Activated naive CD4-positive, alpha-beta T cell treated with anti-CD3 and anti-CD28 coated beads, Interleukin-2, amount 10 ng/mL, durations not matched to agents 7 days and 5 days (primary cell): Measurements from ENCODE around the gene CPNE6.
A peak's percentile ranks its signal among the peaks of the same experiment; 100 is the strongest.

ENCODE experiments used
- CTCF ChIA-PET: fragments of 350-600 bp; sonication (Branson Sonifier 250); formaldehyde crosslinking; loops from one replicate; lab custom pipeline; 2021; ENCODE audit warnings: antibody characterized with exemption; lab: Charles Lee
- DNase-seq: peaks from one replicate; pipeline ENCODE4 v3.0.0-alpha.2; 2020
- H3K27ac Mint-ChIP-seq: one replicate; pipeline ENCODE4 v1.8.0; 2021; ENCODE audit warnings: mild to moderate bottlenecking, moderate library complexity, mixed read lengths
- H3K27me3 Mint-ChIP-seq: one replicate; pipeline ENCODE4 v1.8.0; 2021; ENCODE audit warnings: mild to moderate bottlenecking, mixed read lengths
- H3K36me3 Mint-ChIP-seq: one replicate; pipeline ENCODE4 v1.8.0; 2021; ENCODE audit warnings: mixed read lengths
- H3K4me1 Mint-ChIP-seq: one replicate; pipeline ENCODE4 v1.8.0; 2021; ENCODE audit warnings: mixed read lengths
- H3K4me3 Mint-ChIP-seq: one replicate; pipeline ENCODE4 v1.8.0; 2021; ENCODE audit warnings: mild to moderate bottlenecking, moderate library complexity, mixed read lengths
- H3K9me3 Mint-ChIP-seq: one replicate; pipeline ENCODE4 v1.8.0; 2021; ENCODE audit warnings: mixed read lengths

CPNE6 gene

GRCh38 chr14:24114532-24115421, 43.4 kb downstream of the CPNE6 start, which contains the start of the genes DCAF11 and NRL:
Gene DCAF11 (plus strand): TSS chr14:24114777. CDS start chr14:24115595, 818 bp downstream.
Gene NRL (minus strand): TSS chr14:24114949. CDS start chr14:24082848, 32,101 bp downstream.
- DNase-seq = peak; percentile 99
- Mint-ChIP-seq H3K4me1 (peaks cover 36% of the 10 kb centered on the region), H3K9me3 (no peaks in the 10 kb centered on the region), H3K27ac (peak within 1 kb of the TSS; percentile 99), H3K36me3 (peaks cover 48% of the 10 kb centered on the region), H3K4me3 (peak within 1 kb of the TSS; percentile 87), H3K27me3 (no peaks in the 10 kb centered on the region)
- CTCF ChIA-PET = interaction anchor here (0.9 to 2.5 kb wide), 14 partner anchors 10 to 194 kb away, joined by 3 to 9 read pairs (median 4); partner anchors contain the start of genes CIDEB, IRF9, PSME1 and RNF31

- DNase-seq = no peak
- peaks cover 51% of the 10 kb centered on the region for H3K36me3 Mint-ChIP-seq
- H3K27me3 Mint-ChIP-seq = no peaks in the 10 kb centered on the region
- no peaks in the 10 kb centered on the region for H3K9me3 Mint-ChIP-seq
- peaks cover 34% of the 10 kb centered on the region for H3K4me1 Mint-ChIP-seq
- peak overlapping the region; percentile 87 for H3K4me3 Mint-ChIP-seq
- peak overlapping the region; percentile 99 for H3K27ac Mint-ChIP-seq
- CTCF ChIA-PET = interaction anchor here (1.0 to 2.5 kb wide), 11 partner anchors 11 to 193 kb away, joined by 3 to 9 read pairs (median 4); partner anchors contain the start of genes CIDEB, IRF9 and PSME1
Observed at GRCh38 chr14:24115422-24116127, 44.2 kb downstream of the CPNE6 start.

- CTCF ChIA-PET = interaction anchor here (1.0 to 2.5 kb wide), 5 partner anchors 16 to 192 kb away, joined by 3 to 8 read pairs (median 6); partner anchors contain the start of genes CIDEB, IRF9 and PSME1
- no peaks in the 10 kb centered on the region for H3K9me3 Mint-ChIP-seq
- peaks cover 55% of the 10 kb centered on the region for H3K36me3 Mint-ChIP-seq
- H3K27me3 Mint-ChIP-seq = no peaks in the 10 kb centered on the region
- peak overlapping the region; percentile 87 for H3K4me3 Mint-ChIP-seq
- peak overlapping the region; percentile 99 for H3K27ac Mint-ChIP-seq
- H3K4me1 Mint-ChIP-seq = peaks cover 32% of the 10 kb centered on the region
- no peak for DNase-seq
Observed at GRCh38 chr14:24116128-24116814, 44.9 kb downstream of the CPNE6 start.

- CTCF ChIA-PET = interaction anchor here (1.5 kb wide), 1 partner anchor 43 kb away, joined by 6 read pairs; the partner anchor contains the start of gene IRF9
- Mint-ChIP-seq H3K27ac (no peak overlapping the region), H3K27me3 (no peaks in the 10 kb centered on the region), H3K4me3 (peak overlapping the region; percentile 87), H3K9me3 (no peaks in the 10 kb centered on the region), H3K36me3 (peaks cover 60% of the 10 kb centered on the region), H3K4me1 (peaks cover 31% of the 10 kb centered on the region)
- no peak for DNase-seq
Observed at GRCh38 chr14:24117179-24117578, 45.8 kb downstream of the CPNE6 start.

- H3K4me3 Mint-ChIP-seq = no peak overlapping the region
- CTCF ChIA-PET = interaction anchor here (1.6 kb wide), 1 partner anchor 11 kb away, joined by 4 read pairs; no protein-coding TSS in a partner anchor
- peaks cover 80% of the 10 kb centered on the region for H3K36me3 Mint-ChIP-seq
- no peak for DNase-seq
- H3K9me3 Mint-ChIP-seq = no peaks in the 10 kb centered on the region
- H3K27me3 Mint-ChIP-seq = no peaks in the 10 kb centered on the region
- peaks cover 30% of the 10 kb centered on the region for H3K4me1 Mint-ChIP-seq
- no peak overlapping the region for H3K27ac Mint-ChIP-seq
Observed at GRCh38 chr14:24119691-24120090, 48.3 kb downstream of the CPNE6 start.

GRCh38 chr14:24121210-24121609, 49.8 kb downstream of the CPNE6 start:
- Mint-ChIP-seq H3K4me3 (no peak overlapping the region), H3K9me3 (no peaks in the 10 kb centered on the region), H3K27me3 (no peaks in the 10 kb centered on the region), H3K4me1 (peaks cover 20% of the 10 kb centered on the region), H3K27ac (no peak overlapping the region), H3K36me3 (peaks cover 71% of the 10 kb centered on the region)
- CTCF ChIA-PET = no interaction called here
- DNase-seq = no peak

GRCh38 chr14:24122416-24122815, 51.1 kb downstream of the CPNE6 start:
- CTCF ChIA-PET = interaction anchor here (1.4 kb wide), 1 partner anchor 14 kb away, joined by 4 read pairs; no protein-coding TSS in a partner anchor
- peaks cover 61% of the 10 kb centered on the region for H3K36me3 Mint-ChIP-seq
- H3K4me3 Mint-ChIP-seq = no peak overlapping the region
- DNase-seq = peak; percentile 5
- no peaks in the 10 kb centered on the region for H3K9me3 Mint-ChIP-seq
- no peaks in the 10 kb centered on the region for H3K27me3 Mint-ChIP-seq
- H3K4me1 Mint-ChIP-seq = peaks cover 9% of the 10 kb centered on the region
- H3K27ac Mint-ChIP-seq = no peak overlapping the region

- DNase-seq = peak; percentile 14
- no peak overlapping the region for H3K4me3 Mint-ChIP-seq
- CTCF ChIA-PET = interaction anchor here (1.4 kb wide), 1 partner anchor 14 kb away, joined by 4 read pairs; no protein-coding TSS in a partner anchor
- no peaks in the 10 kb centered on the region for H3K27me3 Mint-ChIP-seq
- peaks cover 4% of the 10 kb centered on the region for H3K4me1 Mint-ChIP-seq
- H3K9me3 Mint-ChIP-seq = no peaks in the 10 kb centered on the region
- H3K36me3 Mint-ChIP-seq = peaks cover 56% of the 10 kb centered on the region
- no peak overlapping the region for H3K27ac Mint-ChIP-seq
Observed at GRCh38 chr14:24122898-24123297, 51.5 kb downstream of the CPNE6 start.

GRCh38 chr14:24123424-24124417, 52.4 kb downstream of the CPNE6 start:
- CTCF ChIA-PET = interaction anchor here (2.0 kb wide), 1 partner anchor 10 kb away, joined by 5 read pairs; no protein-coding TSS in a partner anchor
- Mint-ChIP-seq H3K27ac (no peak overlapping the region), H3K36me3 (peaks cover 48% of the 10 kb centered on the region), H3K27me3 (no peaks in the 10 kb centered on the region), H3K9me3 (no peaks in the 10 kb centered on the region), H3K4me1 (no peaks in the 10 kb centered on the region), H3K4me3 (no peak overlapping the region)
- peak; percentile 3 for DNase-seq

- Mint-ChIP-seq H3K4me1 (peaks cover 12% of the 10 kb centered on the region), H3K27me3 (no peaks in the 10 kb centered on the region), H3K36me3 (peaks cover 27% of the 10 kb centered on the region), H3K9me3 (no peaks in the 10 kb centered on the region), H3K4me3 (no peak overlapping the region), H3K27ac (no peak overlapping the region)
- CTCF ChIA-PET = interaction anchor here (1.1 kb wide), 1 partner anchor 12 kb away, joined by 3 read pairs; the partner anchor contains the start of genes DCAF11 and NRL
- no peak for DNase-seq
Observed at GRCh38 chr14:24126939-24127338, 55.6 kb downstream of the CPNE6 start.

GRCh38 chr14:24127673-24128072, 56.3 kb downstream of the CPNE6 start:
- Mint-ChIP-seq H3K4me3 (no peak overlapping the region), H3K27me3 (no peaks in the 10 kb centered on the region), H3K4me1 (peaks cover 19% of the 10 kb centered on the region), H3K36me3 (peaks cover 24% of the 10 kb centered on the region), H3K9me3 (no peaks in the 10 kb centered on the region), H3K27ac (no peak overlapping the region)
- CTCF ChIA-PET = interaction anchor here (0.7 to 1.1 kb wide), 2 partner anchors 12 to 47 kb away, joined by 3 read pairs; partner anchors contain the start of genes DCAF11 and NRL
- peak; percentile 6 for DNase-seq
